GM23338 (cell line): Measurements from ENCODE around the gene NFIA. TPM values are rescaled to one million over a fixed set of nuclear protein-coding genes. Genes with fewer than 3 reads are reported as not detected.

ENCODE experiments used
- ATAC-seq: fragments of 200-7000 bp; cut with Tn5 transposase; 3 replicates; pipeline ENCODE4 v1.9.1; 2020
- DNase-seq: peaks from one replicate; pipeline ENCODE4 v3.0.0-alpha.2; 2015; ENCODE audit warnings: low spot score
- H2AFZ ChIP-seq: fragments of 200-600 bp; sonication (generic); 2 replicates; pipeline ENCODE4 v1.8.0; 2016; ENCODE audit warnings: antibody characterized with exemption, mild to moderate bottlenecking, moderate library complexity
- H3F3A ChIP-seq: fragments of 200-600 bp; sonication (generic); replicated peaks from 2 replicates; pipeline ENCODE4 v1.8.0; 2017; ENCODE audit warnings: antibody characterized with exemption, mixed run types, low read depth
- H3K27ac ChIP-seq: fragments of 200-600 bp; sonication (generic); 2 replicates; pipeline ENCODE4 v1.6.1; 2016; ENCODE audit warnings: low read depth
- H3K27me3 ChIP-seq: fragments of 200-600 bp; sonication (generic); 2 replicates; pipeline ENCODE4 v1.8.0; 2016; ENCODE audit warnings: mild to moderate bottlenecking, mixed run types, moderate library complexity; ENCODE audit not compliant: insufficient read depth
- H3K36me3 ChIP-seq: fragments of 200-600 bp; sonication (generic); 2 replicates; pipeline ENCODE4 v1.8.0; 2016; ENCODE audit warnings: mild to moderate bottlenecking; ENCODE audit not compliant: insufficient read depth
- H3K4me1 ChIP-seq: fragments of 200-600 bp; sonication (generic); 2 replicates; pipeline ENCODE4 v1.8.0; 2016; ENCODE audit warnings: mild to moderate bottlenecking, moderate library complexity; ENCODE audit not compliant: insufficient read depth
- H3K4me2 ChIP-seq: fragments of 200-600 bp; sonication (generic); 2 replicates; pipeline ENCODE4 v1.7.1; 2017; ENCODE audit warnings: mixed run types
- H3K4me3 ChIP-seq: fragments of 200-600 bp; sonication (generic); 2 replicates; pipeline ENCODE4 v1.6.1; 2016; ENCODE audit warnings: mixed run types
- H3K79me2 ChIP-seq: fragments of 200-600 bp; sonication (generic); replicated peaks from 2 replicates; pipeline ENCODE4 v1.8.0; 2017; ENCODE audit warnings: mild to moderate bottlenecking; ENCODE audit not compliant: insufficient read depth
- H3K9me2 ChIP-seq: fragments of 200-600 bp; sonication (generic); 2 replicates; pipeline ENCODE4 v1.8.0; 2017; ENCODE audit not compliant: insufficient read depth
- H4K20me1 ChIP-seq: fragments of 200-600 bp; sonication (generic); replicated peaks from 2 replicates; pipeline ENCODE4 v1.8.0; 2017; ENCODE audit warnings: mild to moderate bottlenecking; ENCODE audit not compliant: insufficient read depth
- H3K27ac Mint-ChIP-seq: 2 replicates; pipeline ENCODE4 v1.8.0; 2020; ENCODE audit warnings: inconsistent platforms, mild to moderate bottlenecking, moderate library complexity, mixed read lengths
- H3K27me3 Mint-ChIP-seq: 3 replicates; pipeline ENCODE4 v1.8.0; 2022; ENCODE audit warnings: low read depth, mild to moderate bottlenecking, moderate library complexity, mixed read lengths, inconsistent platforms; ENCODE audit not compliant: insufficient read depth, poor library complexity
- H3K36me3 Mint-ChIP-seq: 3 replicates; pipeline ENCODE4 v1.8.0; 2021; ENCODE audit warnings: low read depth, mild to moderate bottlenecking, inconsistent platforms, moderate library complexity, mixed read lengths
- H3K4me1 Mint-ChIP-seq: 3 replicates; pipeline ENCODE4 v1.8.0; 2020; ENCODE audit warnings: mild to moderate bottlenecking, inconsistent platforms, mixed read lengths
- H3K4me3 Mint-ChIP-seq: 3 replicates; pipeline ENCODE4 v1.8.0; 2021; ENCODE audit warnings: moderate library complexity, mild to moderate bottlenecking, inconsistent platforms, mixed read lengths
- H3K9me3 Mint-ChIP-seq: 3 replicates; pipeline ENCODE4 v1.8.0; 2020; ENCODE audit warnings: moderate library complexity, mild to moderate bottlenecking, inconsistent platforms, mixed read lengths
- CREB1 ChIP-seq: fragments of 250-450 bp; sonication (Bioruptor Pico); IDR thresholded peaks from 2 replicates; pipeline ENCODE4 v1.5.0; 2020; ENCODE audit warnings: low read depth, mild to moderate bottlenecking, moderate library complexity
- CTCF ChIP-seq, 2 experiments: fragments of 200-600 bp in 1 of 2; sonication (generic) in 1 of 2; conservative IDR thresholded peaks; 2 replicates each; pipeline versions ENCODE4 v1.5.1 to v1.6.1; 2016 to 2017; ENCODE audit warnings: antibody characterized with exemption in 2 of 2, low read depth in 2 of 2, mild to moderate bottlenecking in 2 of 2, moderate library complexity in 1 of 2
- ETS1 ChIP-seq: IDR thresholded peaks from 2 replicates; pipeline ENCODE4 v1.6.1; 2016; ENCODE audit warnings: antibody characterized with exemption
- EZH2 ChIP-seq: fragments of 200-600 bp; sonication (generic); IDR thresholded peaks from one replicate; pipeline ENCODE4 v1.8.0; 2017; ENCODE audit warnings: antibody characterized with exemption, mild to moderate bottlenecking, low read depth; ENCODE audit not compliant: unreplicated experiment
- EZH2phosphoT487 ChIP-seq: fragments of 200-600 bp; sonication (generic); IDR thresholded peaks from one replicate; pipeline ENCODE4 v1.8.1; 2018; ENCODE audit warnings: antibody characterized with exemption; ENCODE audit not compliant: unreplicated experiment
- JUNB ChIP-seq: IDR thresholded peaks from one replicate; pipeline ENCODE4 v1.6.1; 2016; ENCODE audit warnings: antibody characterized with exemption; ENCODE audit not compliant: unreplicated experiment
- NANOG ChIP-seq: IDR thresholded peaks from 2 replicates; pipeline ENCODE4 v1.6.1; 2016; ENCODE audit warnings: antibody characterized with exemption, borderline replicate concordance
- POLR2AphosphoS5 ChIP-seq: IDR thresholded peaks from 2 replicates; pipeline ENCODE4 v1.6.1; 2016; ENCODE audit warnings: antibody characterized with exemption, low read depth
- REST ChIP-seq: IDR thresholded peaks from one replicate; pipeline ENCODE4 v1.6.1; 2018; ENCODE audit warnings: antibody characterized with exemption; ENCODE audit not compliant: unreplicated experiment
- STAT1 ChIP-seq: IDR thresholded peaks from one replicate; pipeline ENCODE4 v1.6.1; 2016; ENCODE audit warnings: antibody characterized with exemption; ENCODE audit not compliant: unreplicated experiment
- ZNF114 ChIP-seq: fragments of 250-450 bp; sonication (Bioruptor Pico); IDR thresholded peaks from 2 replicates; pipeline ENCODE4 v1.5.0; 2020; ENCODE audit warnings: mild to moderate bottlenecking, moderate library complexity
- ZNF331 ChIP-seq: fragments of 250-450 bp; sonication (Bioruptor Pico); IDR thresholded peaks from 2 replicates; pipeline ENCODE4 v1.5.0; 2020; ENCODE audit warnings: low read depth, mild to moderate bottlenecking, moderate library complexity
- ZNF462 ChIP-seq: fragments of 250-450 bp; sonication (Bioruptor Pico); IDR thresholded peaks from 2 replicates; pipeline ENCODE4 v1.5.0; 2020; ENCODE audit warnings: mild to moderate bottlenecking, moderate library complexity
- polyA plus RNA-seq: library from polyadenylated mRNA; unstranded; fragments of >200 nt; fragmentation: Nextera tagmentation; extraction: Ambion mirVana; gene quantifications from 2 replicates; pipeline ENCODE4 v1.2.1, GENCODE V29; 2016
- total RNA-seq: library from RNA; depleted of rRNA; stranded (reverse); fragments of >200 nt; shearing (Covaris generic); gene quantifications from 2 replicates; pipeline ENCODE4 v1.2.3, GENCODE V29; 2014

The NFIA gene
- total and polyA plus RNA-seq, 2 experiments from 2014 or later, result 0.97 to 2.3 TPM

- no peaks in the 10 kb centered on the region for H3K9me2 ChIP-seq
- H3F3A ChIP-seq, result no peaks in the 10 kb centered on the region
- no peaks in the 10 kb centered on the region for H3K36me3 ChIP-seq
- H3K27me3 ChIP-seq, result no peaks in the 10 kb centered on the region
- H3K4me2 ChIP-seq, result no peak overlapping the region
- H3K4me1 Mint-ChIP-seq, result no peaks in the 10 kb centered on the region
- no peaks in the 10 kb centered on the region for H3K27me3 Mint-ChIP-seq
- H3K27ac ChIP-seq, result no peak overlapping the region
- H2AFZ ChIP-seq, result no peak overlapping the region
- H3K4me3 ChIP-seq, result no peak overlapping the region
- TF ChIP-seq EZH2 (no peak), POLR2AphosphoS5 (no peak), ZNF331 (no peak), CTCF (conservative IDR thresholded peaks at IDR 0.05; ENCODE audit: low read depth in 2 of 2) (no peak), ZNF462 (CRISPR knock-in tag) (no peak), STAT1 (no peak), REST (no peak), NANOG (no peak), EZH2phosphoT487 (no peak), ZNF114 (CRISPR knock-in tag) (no peak), ETS1 (no peak), CREB1 (CRISPR knock-in tag) (no peak), JUNB (no peak)
- DNase-seq (no peak), ATAC-seq (no peak)
- no peaks in the 10 kb centered on the region for H4K20me1 ChIP-seq
- no peak overlapping the region for H3K4me3 Mint-ChIP-seq
- H3K4me1 ChIP-seq, result no peaks in the 10 kb centered on the region
- no peaks in the 10 kb centered on the region for H3K36me3 Mint-ChIP-seq
- H3K27ac Mint-ChIP-seq, result no peak overlapping the region
- H3K9me3 Mint-ChIP-seq, result no peaks in the 10 kb centered on the region
- H3K79me2 ChIP-seq, result no peaks in the 10 kb centered on the region
These were observed 292.9 kb downstream of the NFIA start for GRCh38 chr1:61375082-61375880.
